Putamen (tissue), 1 donor: Measurements from ENCODE around the gene AGRN.
"Not testable (repeated sequence)": the region's sequence is repeated elsewhere in the genome, so short reads cannot be mapped to it uniquely, and the experiment has no call there.

Source experiments
- DNase-seq: peaks from one replicate; pipeline ENCODE4 v3.0.0-alpha.2; 2016; ENCODE audit warnings: low spot score

Gene AGRN

GRCh38 chr1:1020000-1020404, at the start of gene AGRN:
AGRN (plus strand) TSS chr1:1020120; CDS start chr1:1020173, 53 bp downstream.
- DNase-seq = no peak

GRCh38 chr1:970242-970972, 49.5 kb upstream of the AGRN start:
- DNase-seq = no peak

- DNase-seq = no peak
Observed at GRCh38 chr1:970973-971730, 48.8 kb upstream of the AGRN start.

GRCh38 chr1:971751-972506, 48.0 kb upstream of the AGRN start:
- no peak for DNase-seq

- no peak for DNase-seq
Observed at GRCh38 chr1:972726-973458, 47.0 kb upstream of the AGRN start.

GRCh38 chr1:973459-974292, 46.2 kb upstream of the AGRN start:
- no peak for DNase-seq

- no peak for DNase-seq
Observed at GRCh38 chr1:974293-974640, 45.7 kb upstream of the AGRN start.

GRCh38 chr1:974687-975328, 45.1 kb upstream of the AGRN start:
- DNase-seq = no peak

GRCh38 chr1:975365-975764, 44.6 kb upstream of the AGRN start:
- no peak for DNase-seq

GRCh38 chr1:975896-976683, 43.8 kb upstream of the AGRN start:
- no peak for DNase-seq

GRCh38 chr1:976791-977190, 43.1 kb upstream of the AGRN start:
- not testable (repeated sequence) for DNase-seq

GRCh38 chr1:978069-978834, 41.7 kb upstream of the AGRN start:
- DNase-seq = no peak

- DNase-seq = no peak
Observed at GRCh38 chr1:978835-979743, 40.8 kb upstream of the AGRN start.

GRCh38 chr1:979744-980072, 40.2 kb upstream of the AGRN start:
- no peak for DNase-seq

- DNase-seq = no peak
Observed at GRCh38 chr1:980137-980571, 39.8 kb upstream of the AGRN start.

GRCh38 chr1:980602-981395, 39.1 kb upstream of the AGRN start:
- no peak for DNase-seq

- DNase-seq = no peak
Observed at GRCh38 chr1:981491-981954, 38.4 kb upstream of the AGRN start.
